Osteoblast (primary cell): ENCODE results near the gene TBX21. TPM values are rescaled to one million over a fixed set of nuclear protein-coding genes. Genes with fewer than 3 reads are reported as not detected.
A peak's percentile ranks its signal among the peaks of the same experiment; 100 is the strongest.
"Not testable (repeated sequence)": the region's sequence is repeated elsewhere in the genome, so short reads cannot be mapped to it uniquely, and the experiment has no call there.

ENCODE experiments used
- DNase-seq: peaks from one replicate; pipeline ENCODE4 v3.0.0; 2011; ENCODE audit warnings: low spot score, mixed read lengths; ENCODE audit not compliant: insufficient read length; ENCODE audit errors: missing footprints
- H2AFZ ChIP-seq: 2 replicates; pipeline ENCODE4 v1.6.0; 2011; ENCODE audit warnings: mild to moderate bottlenecking, low read length
- H3K27ac ChIP-seq: 2 replicates; pipeline ENCODE4 v1.5.1; 2011; ENCODE audit warnings: mild to moderate bottlenecking, low read depth, low read length, moderate library complexity
- H3K27me3 ChIP-seq: 2 replicates; pipeline ENCODE4 v1.6.0; 2012; ENCODE audit warnings: mild to moderate bottlenecking, control low read depth, inconsistent platforms, low read length, moderate library complexity; ENCODE audit not compliant: insufficient read depth
- H3K36me3 ChIP-seq: 2 replicates; pipeline ENCODE4 v1.5.1; 2011; ENCODE audit warnings: mild to moderate bottlenecking, low read length, control low read depth, moderate library complexity; ENCODE audit not compliant: insufficient read depth
- H3K4me1 ChIP-seq: 2 replicates; pipeline ENCODE4 v1.5.1; 2011; ENCODE audit warnings: mild to moderate bottlenecking, low read length, control low read depth, moderate library complexity; ENCODE audit not compliant: insufficient read depth
- H3K4me2 ChIP-seq: 2 replicates; pipeline ENCODE4 v1.6.0; 2011; ENCODE audit warnings: mild to moderate bottlenecking, low read length; ENCODE audit not compliant: insufficient read depth
- H3K4me3 ChIP-seq: fragments of 200-600 bp; sonication (generic); 3 replicates; pipeline ENCODE4 v1.5.1; 2012; ENCODE audit warnings: mild to moderate bottlenecking, low read length, inconsistent platforms; ENCODE audit not compliant: insufficient read depth
- H3K79me2 ChIP-seq: 2 replicates; pipeline ENCODE4 v1.6.0; 2012; ENCODE audit warnings: mild to moderate bottlenecking, low read length, control low read depth, inconsistent platforms; ENCODE audit not compliant: insufficient read depth
- H3K9me3 ChIP-seq: 2 replicates; pipeline ENCODE4 v1.5.1; 2011; ENCODE audit warnings: low read depth, low read length, control low read depth
- H4K20me1 ChIP-seq: 2 replicates; pipeline ENCODE4 v1.6.0; 2012; ENCODE audit warnings: mild to moderate bottlenecking, low read length, control low read depth; ENCODE audit not compliant: insufficient read depth
- total RNA-seq: library from RNA; depleted of rRNA; stranded (reverse); fragments of >200 nt; gene quantifications from 2 replicates; pipeline ENCODE4 v1.2.3, GENCODE V29; 2012
- TF ChIP-seq, protein P1 (sequence below): IDR thresholded peaks from 2 replicates; pipeline ENCODE4 v1.5.1; 2011; ENCODE audit warnings: mild to moderate bottlenecking, low read depth, low read length, moderate library complexity; ENCODE audit errors: extremely low read depth

TBX21 gene
- total RNA-seq, 1 donor, result not detected

DNA sequence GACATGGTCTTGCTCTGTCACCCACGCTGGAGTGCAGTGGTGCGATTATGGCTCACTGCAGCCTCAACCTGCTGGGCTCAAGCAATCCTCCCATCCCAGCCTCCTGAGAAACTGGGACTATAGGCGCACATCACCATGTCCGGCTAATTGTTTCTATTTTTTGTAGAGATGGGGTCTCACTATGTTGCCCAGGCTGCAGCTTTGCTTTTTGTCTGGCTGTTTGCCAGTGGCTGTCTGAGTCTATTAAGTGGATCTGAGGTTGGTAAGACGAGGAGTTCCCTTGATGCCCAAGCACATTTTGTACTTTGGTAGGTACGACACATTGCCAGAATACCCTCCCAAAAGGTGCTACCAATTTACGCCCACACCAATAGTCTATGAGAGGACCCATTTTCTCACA lies 5.1 kb downstream of the TBX21 start:
- DNase-seq, result no peak
- Histone ChIP-seq H3K4me3 (no peak overlapping the region), H3K79me2 (no peaks in the 10 kb centered on the region), H4K20me1 (no peaks in the 10 kb centered on the region), H3K36me3 (no peaks in the 10 kb centered on the region), H3K9me3 (no peaks in the 10 kb centered on the region), H3K27me3 (peaks cover 56% of the 10 kb centered on the region), H3K4me1 (no peaks in the 10 kb centered on the region), H2AFZ (no peak overlapping the region), H3K27ac (no peak overlapping the region), H3K4me2 (no peak overlapping the region)
- TF ChIP-seq, protein P1, sequence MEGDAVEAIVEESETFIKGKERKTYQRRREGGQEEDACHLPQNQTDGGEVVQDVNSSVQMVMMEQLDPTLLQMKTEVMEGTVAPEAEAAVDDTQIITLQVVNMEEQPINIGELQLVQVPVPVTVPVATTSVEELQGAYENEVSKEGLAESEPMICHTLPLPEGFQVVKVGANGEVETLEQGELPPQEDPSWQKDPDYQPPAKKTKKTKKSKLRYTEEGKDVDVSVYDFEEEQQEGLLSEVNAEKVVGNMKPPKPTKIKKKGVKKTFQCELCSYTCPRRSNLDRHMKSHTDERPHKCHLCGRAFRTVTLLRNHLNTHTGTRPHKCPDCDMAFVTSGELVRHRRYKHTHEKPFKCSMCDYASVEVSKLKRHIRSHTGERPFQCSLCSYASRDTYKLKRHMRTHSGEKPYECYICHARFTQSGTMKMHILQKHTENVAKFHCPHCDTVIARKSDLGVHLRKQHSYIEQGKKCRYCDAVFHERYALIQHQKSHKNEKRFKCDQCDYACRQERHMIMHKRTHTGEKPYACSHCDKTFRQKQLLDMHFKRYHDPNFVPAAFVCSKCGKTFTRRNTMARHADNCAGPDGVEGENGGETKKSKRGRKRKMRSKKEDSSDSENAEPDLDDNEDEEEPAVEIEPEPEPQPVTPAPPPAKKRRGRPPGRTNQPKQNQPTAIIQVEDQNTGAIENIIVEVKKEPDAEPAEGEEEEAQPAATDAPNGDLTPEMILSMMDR, result no peak

DNA sequence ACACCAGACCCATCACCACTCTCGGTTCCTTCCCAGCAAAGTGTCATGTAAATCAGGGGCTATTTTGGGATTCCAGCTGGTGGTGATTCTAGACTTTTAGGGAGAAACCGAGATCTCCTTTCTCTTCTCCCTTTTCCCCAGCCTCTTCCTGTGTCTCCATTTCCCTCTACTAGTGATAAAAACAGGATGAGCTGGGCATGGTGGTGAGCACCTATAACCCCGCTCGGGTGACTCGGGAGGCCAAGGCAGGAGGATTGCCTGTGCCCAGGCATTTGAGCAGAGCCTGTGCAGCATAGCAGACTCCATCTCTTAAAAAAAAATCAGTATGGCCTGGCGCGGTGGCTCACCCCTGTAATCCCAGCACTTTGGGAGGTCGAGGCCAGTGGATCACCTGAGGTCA lies 6.1 kb downstream of the TBX21 start:
- H3K9me3 ChIP-seq, result no peaks in the 10 kb centered on the region
- H2AFZ ChIP-seq, result no peak overlapping the region
- H3K79me2 ChIP-seq, result no peaks in the 10 kb centered on the region
- H3K4me2 ChIP-seq, result no peak overlapping the region
- H3K36me3 ChIP-seq, result no peaks in the 10 kb centered on the region
- H3K27me3 ChIP-seq, result peaks cover 55% of the 10 kb centered on the region
- TF ChIP-seq, protein P1, result no peak
- H3K4me3 ChIP-seq, result no peak overlapping the region
- no peak overlapping the region for H3K27ac ChIP-seq
- peak; percentile 15 for DNase-seq
- no peaks in the 10 kb centered on the region for H4K20me1 ChIP-seq
- H3K4me1 ChIP-seq, result no peaks in the 10 kb centered on the region

DNA sequence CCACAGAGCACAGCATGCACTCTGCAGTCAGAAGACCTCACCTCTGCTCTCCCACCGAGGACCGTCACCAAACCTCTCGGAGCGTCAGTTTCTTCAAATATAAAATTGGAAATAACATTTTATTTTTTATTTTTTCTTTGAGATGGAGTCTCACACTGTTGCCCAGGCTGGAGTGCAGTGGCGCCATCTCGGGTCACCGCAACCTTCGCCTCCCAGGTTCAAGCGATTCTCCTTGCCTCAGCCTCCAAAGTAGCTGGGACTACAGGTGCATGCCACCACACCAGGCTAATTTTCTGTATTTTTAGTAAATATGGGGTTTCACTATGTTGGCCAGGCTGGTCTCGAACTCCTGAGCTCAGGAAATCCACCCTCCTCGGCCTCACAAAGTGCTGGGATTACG lies 6.9 kb downstream of the TBX21 start:
- peaks cover 56% of the 10 kb centered on the region for H3K27me3 ChIP-seq
- not testable (repeated sequence) for H3K4me2 ChIP-seq, H3K36me3 ChIP-seq, H3K9me3 ChIP-seq, H2AFZ ChIP-seq, H3K27ac ChIP-seq, H3K4me1 ChIP-seq, DNase-seq, H3K4me3 ChIP-seq, H4K20me1 ChIP-seq, H3K79me2 ChIP-seq

DNA sequence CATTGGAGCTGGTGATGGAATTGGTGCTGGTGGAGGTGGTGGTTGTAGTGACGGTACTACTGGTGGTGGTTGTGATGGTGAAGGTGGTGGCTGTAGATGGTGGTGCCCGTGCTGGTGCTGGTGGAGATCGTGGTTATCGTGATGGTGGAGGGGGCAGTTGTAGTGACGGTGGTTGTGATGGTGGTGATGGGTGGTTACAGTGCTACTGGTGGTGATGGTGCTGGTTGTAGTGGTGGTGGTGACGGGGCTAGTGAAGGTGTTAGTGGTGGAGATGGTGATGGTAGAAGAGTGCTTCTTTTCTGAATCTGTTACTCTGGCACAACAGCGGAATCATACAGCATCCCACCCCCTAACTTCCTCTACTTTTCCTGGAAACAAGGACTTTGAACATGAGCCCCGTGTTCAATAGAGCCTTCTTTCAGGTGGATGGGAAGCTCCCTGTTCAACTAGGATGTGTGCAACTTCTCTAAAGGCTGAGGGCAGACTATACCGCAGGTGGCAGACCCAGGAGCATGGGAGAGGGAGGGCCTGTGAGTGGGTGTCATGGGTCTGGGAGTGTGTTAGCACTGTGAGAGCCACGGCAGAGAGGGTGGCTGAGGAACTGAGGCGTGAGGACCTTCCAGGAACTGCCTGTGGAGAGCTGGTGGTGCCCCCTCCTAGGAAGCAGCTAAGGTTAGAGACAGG lies 8.2 kb downstream of the TBX21 start:
- TF ChIP-seq, protein P1, result no peak
- DNase-seq, result peak; percentile 45
- Histone ChIP-seq H3K79me2 (no peaks in the 10 kb centered on the region), H2AFZ (no peak overlapping the region), H3K36me3 (no peaks in the 10 kb centered on the region), H4K20me1 (no peaks in the 10 kb centered on the region), H3K4me1 (no peaks in the 10 kb centered on the region), H3K27ac (no peak overlapping the region), H3K27me3 (peaks cover 57% of the 10 kb centered on the region), H3K4me2 (no peak overlapping the region), H3K4me3 (no peak overlapping the region), H3K9me3 (no peaks in the 10 kb centered on the region)
